ENCODE measurements around the gene ITPR3. TPM values are rescaled to one million over a fixed set of nuclear protein-coding genes. Genes with fewer than 3 reads are reported as not detected.

ITPR3 gene
- total and polyA plus RNA-seq, 10 donors = 9.9 to 95.6 (median 62.1) TPM

GRCh38 chr6:33633084-33633461 is 12.0 kb downstream of the ITPR3 start:
- WGBS, 5 donors = 24 to 38% (median 36%) methylated on average over 21 of the region's 21 CpGs

GRCh38 chr6:33633462-33634158 is 12.5 kb downstream of the ITPR3 start:
- peaks cover 0 to 12% (median 0%) of the 10 kb centered on the region in 6 donors for H3K36me3 ChIP-seq
- intact Hi-C loops (cut with DNase I; ENCODE audit: low total_unique reads) = no loop called here
- H3K9me3 ChIP-seq = no peaks in the 10 kb centered on the region
- peak in 2 of 3 donors; percentile 29 to 38 for TF ChIP-seq POLR2AphosphoS5 (IDR thresholded peaks at IDR 0.05)
- no peak for TF ChIP-seq POLR2A (IDR thresholded peaks at IDR 0.05)
- DNase-seq = peak; percentile 91
- H3K4me3 ChIP-seq = peak overlapping the region; percentile 23 to 72 (median 38)
- peaks cover 19 to 74% (median 38%) of the 10 kb centered on the region in 6 donors for H3K4me1 ChIP-seq
- peaks cover 0 to 6% (median 0%) of the 10 kb centered on the region in 7 donors for H3K27me3 ChIP-seq (replicated peaks in 1 of 7)
- WGBS, 5 donors = 1 to 2% (median 1%) methylated on average over 12 to 86 of the region's 86 CpGs
- peak overlapping the region in 7 of 8 donors; percentile 51 to 79 (median 65) for H3K27ac ChIP-seq

More at GRCh38 chr6:33633084-33633461, 12.0 kb downstream of the ITPR3 start:
- TF ChIP-seq POLR2AphosphoS5 (IDR thresholded peaks at IDR 0.05) = no peak
- no peak for TF ChIP-seq POLR2A (IDR thresholded peaks at IDR 0.05)
- TF ChIP-seq CTCF (IDR thresholded peaks at IDR 0.05 in 8 of 11, conservative IDR thresholded peaks at IDR 0.05 in 3 of 11) = no peak
- peaks cover 0 to 6% (median 0%) of the 10 kb centered on the region in 7 donors for H3K27me3 ChIP-seq (replicated peaks in 1 of 7)
- intact Hi-C loops (cut with DNase I; ENCODE audit: low total_unique reads) = no loop called here
- H3K36me3 ChIP-seq = peaks cover 0 to 12% (median 0%) of the 10 kb centered on the region in 6 donors
- H3K27ac ChIP-seq = peak overlapping the region in 7 of 8 donors; percentile 51 to 79 (median 65)
- DNase-seq = no peak
- H3K9me3 ChIP-seq = no peaks in the 10 kb centered on the region
- peak overlapping the region; percentile 23 to 72 (median 30) for H3K4me3 ChIP-seq
- H3K4me1 ChIP-seq = peaks cover 25 to 79% (median 42%) of the 10 kb centered on the region in 6 donors

GRCh38 chr6:33634161-33634727 is 13.1 kb downstream of the ITPR3 start:
- Histone ChIP-seq H3K36me3 (peaks cover 0 to 12% (median 0%) of the 10 kb centered on the region in 6 donors), H3K4me3 (peak overlapping the region in 7 of 8 donors; percentile 17 to 72 (median 37)), H3K27me3 (replicated peaks in 1 of 7) (peaks cover 0 to 6% (median 0%) of the 10 kb centered on the region in 7 donors), H3K4me1 (peaks cover 18 to 68% (median 35%) of the 10 kb centered on the region in 6 donors), H3K9me3 (no peaks in the 10 kb centered on the region), H3K27ac (peak overlapping the region in 5 of 8 donors; percentile 26 to 79 (median 61))
- TF ChIP-seq POLR2AphosphoS5 (IDR thresholded peaks at IDR 0.05) (peak in 1 of 3 donors; percentile 25), POLR2A (IDR thresholded peaks at IDR 0.05) (no peak), CTCF (IDR thresholded peaks at IDR 0.05 in 8 of 11, conservative IDR thresholded peaks at IDR 0.05 in 3 of 11) (no peak)
- intact Hi-C loops (cut with DNase I; ENCODE audit: low total_unique reads) = no loop called here
- DNase-seq = no peak
- 19 to 29% (median 27%) methylated on average over 15 of the region's 15 CpGs for WGBS, 5 donors

GRCh38 chr6:33634946-33635345 is 13.8 kb downstream of the ITPR3 start:
- TF ChIP-seq CTCF (IDR thresholded peaks at IDR 0.05 in 8 of 11, conservative IDR thresholded peaks at IDR 0.05 in 3 of 11) (no peak), POLR2AphosphoS5 (IDR thresholded peaks at IDR 0.05) (no peak)

More at GRCh38 chr6:33634946-33635345, 13.8 kb downstream of the ITPR3 start:
- DNase-seq = no peak
- Histone ChIP-seq H3K27me3 (replicated peaks in 1 of 7) (peaks cover 0 to 6% (median 0%) of the 10 kb centered on the region in 7 donors), H3K27ac (peak overlapping the region in 5 of 8 donors; percentile 26 to 79 (median 51)), H3K4me1 (peaks cover 18 to 65% (median 35%) of the 10 kb centered on the region in 6 donors), H3K4me3 (peak overlapping the region in 1 of 8 donors; percentile 72), H3K9me3 (no peaks in the 10 kb centered on the region), H3K36me3 (peaks cover 0 to 12% (median 0%) of the 10 kb centered on the region in 6 donors)
- WGBS, 5 donors = 61 to 79% (median 68%) methylated on average over 8 of the region's 8 CpGs
- intact Hi-C loops (cut with DNase I; ENCODE audit: low total_unique reads) = no loop called here

All from spleen (tissue), 11 donors.